Measurements from ENCODE around the gene KCNQ1OT1.

The KCNQ1OT1 gene

DNA sequence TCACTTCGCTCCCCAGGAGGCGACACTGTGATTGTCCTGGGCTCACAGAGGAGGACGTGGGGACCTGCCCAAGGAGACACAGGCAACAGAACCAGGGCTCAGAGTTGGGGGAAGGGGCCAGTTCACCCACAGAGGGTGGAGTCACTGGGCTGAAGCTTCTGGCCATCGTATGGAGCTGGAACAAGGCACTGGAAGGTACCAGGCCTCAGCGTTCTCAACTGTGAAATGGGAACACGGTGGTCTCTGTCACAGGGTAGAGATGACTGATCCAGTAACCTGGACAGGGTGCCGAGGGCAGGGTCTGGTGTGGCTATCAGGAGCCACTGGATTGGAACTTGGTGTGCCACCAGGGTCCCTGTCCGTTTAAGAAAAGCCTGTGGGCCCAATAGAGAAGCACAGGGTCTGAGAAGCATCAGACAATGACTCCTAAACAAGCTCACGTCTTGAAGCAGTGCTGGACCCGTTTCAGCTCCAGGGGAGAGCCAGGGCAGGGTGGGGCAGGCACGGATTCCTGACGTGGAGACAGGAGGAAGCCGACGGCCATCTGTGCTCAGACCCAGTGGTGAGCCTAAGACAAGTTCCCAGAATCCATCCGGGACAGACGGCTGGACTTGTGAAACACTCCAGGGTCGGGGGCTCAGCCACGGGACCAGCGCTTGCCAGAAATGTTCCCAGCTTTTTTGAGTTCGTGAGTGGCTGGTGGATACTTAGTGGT lies 25.0 kb upstream of the KCNQ1OT1 start:
- peaks cover 0 to 11% (median 0%) of the 10 kb centered on the region in 5 experiments for H3K9me3 ChIP-seq (ENCODE audit: control extremely low read depth in 1 of 5, control insufficient read depth in 4 of 5, insufficient read depth in 2 of 5, low read depth in 1 of 5, low read length in 4 of 5)
- no peaks in the 10 kb centered on the region for H3K4me1 ChIP-seq (ENCODE audit: control extremely low read depth in 1 of 4, control insufficient read depth in 4 of 4, insufficient read depth in 4 of 4, low read length in 3 of 4)
- DNase-seq, result no peak
- no peak overlapping the region for H3K27ac ChIP-seq (ENCODE audit: insufficient read depth in 1 of 2, low read depth in 1 of 2, low read length in 2 of 2, poor library complexity in 1 of 2, severe bottlenecking in 2 of 2)
- no peaks in the 10 kb centered on the region for H3K36me3 ChIP-seq (ENCODE audit: control insufficient read depth in 4 of 4, insufficient read depth in 4 of 4, low read length in 3 of 4)
- CTCF ChIA-PET, result interaction anchor here (0.6 to 1.3 kb wide), 2 partner anchors 17 to 1008 kb away, joined by 3 to 4 read pairs; no protein-coding TSS in a partner anchor
- WGBS (ENCODE audit: insufficient coverage), result 97% methylated on average over 18 of the region's 20 CpGs
- H3K4me3 ChIP-seq (ENCODE audit: control insufficient read depth in 1 of 7, extremely low read depth in 1 of 7, insufficient read depth in 4 of 7, low read depth in 2 of 7, low read length in 6 of 7), result no peak overlapping the region
- POLR2A ChIA-PET, result no interaction called here
- H3K27me3 ChIP-seq (replicated peaks in 2 of 5; ENCODE audit: control insufficient read depth in 4 of 5, insufficient read depth in 5 of 5, low read length in 4 of 5), result no peaks in the 10 kb centered on the region

DNA sequence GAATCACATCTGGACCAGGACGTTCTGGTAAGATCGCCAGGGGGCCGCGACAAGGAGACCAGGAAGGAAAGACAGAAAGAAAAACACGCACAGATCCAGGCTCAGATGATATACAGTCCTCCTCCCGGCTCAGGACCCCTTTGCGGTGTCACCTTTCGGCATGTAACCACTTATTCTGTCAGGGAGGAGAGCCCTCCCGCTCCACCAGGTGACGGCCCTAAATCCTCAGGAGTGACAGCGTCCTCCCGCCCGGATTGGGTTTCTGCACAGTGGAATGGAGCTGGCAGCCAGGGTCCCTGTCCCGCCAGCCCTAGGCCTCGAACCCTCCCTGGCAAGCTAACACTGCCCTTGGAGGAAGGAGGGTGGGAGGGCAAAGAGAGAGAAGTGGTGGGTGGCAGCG lies 24.3 kb upstream of the KCNQ1OT1 start:
- WGBS (ENCODE audit: insufficient coverage), result 92% methylated on average over 11 of the region's 16 CpGs

GRCh38 chr11:2722955-2723354 lies 23.2 kb upstream of the KCNQ1OT1 start:
- ChIA-PET POLR2A (interaction anchor here (0.6 kb wide), 1 partner anchor 30 kb away, joined by 3 read pairs; no protein-coding TSS in a partner anchor), CTCF (interaction anchor here (1.1 to 1.7 kb wide), 3 partner anchors 11 to 53 kb away, joined by 3 read pairs; no protein-coding TSS in a partner anchor)
- WGBS (ENCODE audit: insufficient coverage), result 97% methylated on average over 6 of the region's 15 CpGs
- DNase-seq, result no peak
- H3K4me1 ChIP-seq (ENCODE audit: control extremely low read depth in 1 of 4, control insufficient read depth in 4 of 4, insufficient read depth in 4 of 4, low read length in 3 of 4), result no peaks in the 10 kb centered on the region
- no peak overlapping the region for H3K27ac ChIP-seq (ENCODE audit: insufficient read depth in 1 of 2, low read depth in 1 of 2, low read length in 2 of 2, poor library complexity in 1 of 2, severe bottlenecking in 2 of 2)
- peaks cover 0 to 11% (median 0%) of the 10 kb centered on the region in 5 experiments for H3K9me3 ChIP-seq (ENCODE audit: control extremely low read depth in 1 of 5, control insufficient read depth in 4 of 5, insufficient read depth in 2 of 5, low read depth in 1 of 5, low read length in 4 of 5)
- no peaks in the 10 kb centered on the region for H3K27me3 ChIP-seq (replicated peaks in 2 of 5; ENCODE audit: control insufficient read depth in 4 of 5, insufficient read depth in 5 of 5, low read length in 4 of 5)
- no peak overlapping the region for H3K4me3 ChIP-seq (ENCODE audit: control insufficient read depth in 1 of 7, extremely low read depth in 1 of 7, insufficient read depth in 4 of 7, low read depth in 2 of 7, low read length in 6 of 7)
- no peaks in the 10 kb centered on the region for H3K36me3 ChIP-seq (ENCODE audit: control insufficient read depth in 4 of 4, insufficient read depth in 4 of 4, low read length in 3 of 4)

More for the DNA sequence above, 24.3 kb upstream of the KCNQ1OT1 start:
- ChIA-PET CTCF (interaction anchor here (1.1 kb wide), 1 partner anchor 52 kb away, joined by 3 read pairs; no protein-coding TSS in a partner anchor), POLR2A (no interaction called here)
- DNase-seq, result no peak
- Histone ChIP-seq H3K4me1 (ENCODE audit: control extremely low read depth in 1 of 4, control insufficient read depth in 4 of 4, insufficient read depth in 4 of 4, low read length in 3 of 4) (no peaks in the 10 kb centered on the region), H3K27ac (ENCODE audit: insufficient read depth in 1 of 2, low read depth in 1 of 2, low read length in 2 of 2, poor library complexity in 1 of 2, severe bottlenecking in 2 of 2) (no peak overlapping the region), H3K4me3 (ENCODE audit: control insufficient read depth in 1 of 7, extremely low read depth in 1 of 7, insufficient read depth in 4 of 7, low read depth in 2 of 7, low read length in 6 of 7) (no peak overlapping the region), H3K36me3 (ENCODE audit: control insufficient read depth in 4 of 4, insufficient read depth in 4 of 4, low read length in 3 of 4) (no peaks in the 10 kb centered on the region), H3K27me3 (replicated peaks in 2 of 5; ENCODE audit: control insufficient read depth in 4 of 5, insufficient read depth in 5 of 5, low read length in 4 of 5) (no peaks in the 10 kb centered on the region), H3K9me3 (ENCODE audit: control extremely low read depth in 1 of 5, control insufficient read depth in 4 of 5, insufficient read depth in 2 of 5, low read depth in 1 of 5, low read length in 4 of 5) (peaks cover 0 to 11% (median 0%) of the 10 kb centered on the region in 5 experiments)

DNA sequence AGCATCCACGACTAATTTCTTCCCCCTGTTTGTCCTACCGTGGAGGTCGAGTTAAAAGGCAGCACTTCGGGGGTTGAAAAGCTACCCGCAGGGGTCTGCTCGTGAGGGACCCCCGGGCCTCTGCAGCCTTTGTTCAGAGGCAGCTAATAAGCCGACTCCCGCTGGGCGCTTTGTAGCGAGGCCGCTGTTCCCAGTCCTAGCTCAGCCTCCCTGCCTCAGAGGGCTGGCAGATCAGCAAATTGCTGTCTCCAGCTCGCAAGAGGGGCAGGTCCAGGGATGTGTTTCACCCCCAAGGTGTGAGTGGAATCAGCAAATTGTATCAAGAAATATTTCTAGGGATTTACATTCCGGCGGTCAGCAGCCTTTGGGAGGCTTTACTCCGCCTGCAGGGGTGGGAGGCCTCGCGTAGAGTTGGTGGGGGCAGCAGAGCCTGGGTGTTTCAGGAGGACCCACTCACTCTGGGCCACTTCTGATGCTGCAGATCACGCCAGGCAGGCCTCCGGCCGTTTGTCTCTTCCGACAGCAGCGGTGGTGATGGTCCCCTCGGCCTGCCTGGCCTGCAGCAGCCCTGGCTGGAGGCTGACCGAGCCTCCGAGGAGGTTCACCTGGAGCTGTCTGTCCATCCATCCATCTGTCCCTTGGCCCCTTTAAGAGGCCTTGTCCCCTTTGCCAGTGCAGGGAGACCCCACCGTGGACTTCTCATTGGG lies 21.6 kb upstream of the KCNQ1OT1 start:
- no peak for DNase-seq
- WGBS (ENCODE audit: insufficient coverage), result 98% methylated on average over 27 of the region's 27 CpGs
- ChIA-PET POLR2A (no interaction called here), CTCF (interaction anchor here (1.4 to 1.7 kb wide), 3 partner anchors 26 to 34 kb away, joined by 3 to 5 read pairs (median 4); no protein-coding TSS in a partner anchor)
- H3K4me1 ChIP-seq (ENCODE audit: control extremely low read depth in 1 of 4, control insufficient read depth in 4 of 4, insufficient read depth in 4 of 4, low read length in 3 of 4), result no peaks in the 10 kb centered on the region
- H3K36me3 ChIP-seq (ENCODE audit: control insufficient read depth in 4 of 4, insufficient read depth in 4 of 4, low read length in 3 of 4), result no peaks in the 10 kb centered on the region
- H3K27me3 ChIP-seq (replicated peaks in 2 of 5; ENCODE audit: control insufficient read depth in 4 of 5, insufficient read depth in 5 of 5, low read length in 4 of 5), result no peaks in the 10 kb centered on the region
- no peak overlapping the region for H3K4me3 ChIP-seq (ENCODE audit: control insufficient read depth in 1 of 7, extremely low read depth in 1 of 7, insufficient read depth in 4 of 7, low read depth in 2 of 7, low read length in 6 of 7)
- H3K9me3 ChIP-seq (ENCODE audit: control extremely low read depth in 1 of 5, control insufficient read depth in 4 of 5, insufficient read depth in 2 of 5, low read depth in 1 of 5, low read length in 4 of 5), result no peaks in the 10 kb centered on the region
- no peak overlapping the region for H3K27ac ChIP-seq (ENCODE audit: insufficient read depth in 1 of 2, low read depth in 1 of 2, low read length in 2 of 2, poor library complexity in 1 of 2, severe bottlenecking in 2 of 2)

GRCh38 chr11:2719831-2720590 lies 20.2 kb upstream of the KCNQ1OT1 start:
- 97% methylated on average over 12 of the region's 17 CpGs for WGBS (ENCODE audit: insufficient coverage)
- DNase-seq, result no peak
- Histone ChIP-seq H3K27ac (ENCODE audit: insufficient read depth in 1 of 2, low read depth in 1 of 2, low read length in 2 of 2, poor library complexity in 1 of 2, severe bottlenecking in 2 of 2) (no peak overlapping the region), H3K9me3 (ENCODE audit: control extremely low read depth in 1 of 5, control insufficient read depth in 4 of 5, insufficient read depth in 2 of 5, low read depth in 1 of 5, low read length in 4 of 5) (no peaks in the 10 kb centered on the region), H3K4me1 (ENCODE audit: control extremely low read depth in 1 of 4, control insufficient read depth in 4 of 4, insufficient read depth in 4 of 4, low read length in 3 of 4) (no peaks in the 10 kb centered on the region), H3K27me3 (replicated peaks in 2 of 5; ENCODE audit: control insufficient read depth in 4 of 5, insufficient read depth in 5 of 5, low read length in 4 of 5) (no peaks in the 10 kb centered on the region), H3K4me3 (ENCODE audit: control insufficient read depth in 1 of 7, extremely low read depth in 1 of 7, insufficient read depth in 4 of 7, low read depth in 2 of 7, low read length in 6 of 7) (no peak overlapping the region), H3K36me3 (ENCODE audit: control insufficient read depth in 4 of 4, insufficient read depth in 4 of 4, low read length in 3 of 4) (no peaks in the 10 kb centered on the region)
- POLR2A ChIA-PET, result no interaction called here
- CTCF ChIA-PET, result no interaction called here

- no peak overlapping the region for H3K4me3 ChIP-seq (ENCODE audit: control insufficient read depth in 1 of 7, extremely low read depth in 1 of 7, insufficient read depth in 4 of 7, low read depth in 2 of 7, low read length in 6 of 7)
- 100% methylated on average over 4 of the region's 11 CpGs for WGBS (ENCODE audit: insufficient coverage)
- CTCF ChIA-PET, result no interaction called here
- no peaks in the 10 kb centered on the region for H3K27me3 ChIP-seq (replicated peaks in 2 of 5; ENCODE audit: control insufficient read depth in 4 of 5, insufficient read depth in 5 of 5, low read length in 4 of 5)
- POLR2A ChIA-PET, result no interaction called here
- no peak for DNase-seq
- no peaks in the 10 kb centered on the region for H3K36me3 ChIP-seq (ENCODE audit: control insufficient read depth in 4 of 4, insufficient read depth in 4 of 4, low read length in 3 of 4)
- no peaks in the 10 kb centered on the region for H3K9me3 ChIP-seq (ENCODE audit: control extremely low read depth in 1 of 5, control insufficient read depth in 4 of 5, insufficient read depth in 2 of 5, low read depth in 1 of 5, low read length in 4 of 5)
- H3K27ac ChIP-seq (ENCODE audit: insufficient read depth in 1 of 2, low read depth in 1 of 2, low read length in 2 of 2, poor library complexity in 1 of 2, severe bottlenecking in 2 of 2), result no peak overlapping the region
- no peaks in the 10 kb centered on the region for H3K4me1 ChIP-seq (ENCODE audit: control extremely low read depth in 1 of 4, control insufficient read depth in 4 of 4, insufficient read depth in 4 of 4, low read length in 3 of 4)
These were observed 19.1 kb upstream of the KCNQ1OT1 start for GRCh38 chr11:2718817-2719438.
